HG02870 (cell line): ENCODE data around the gene LRP5.

Experiments
- ATAC-seq: cut with Tn5 transposase; IDR thresholded peaks from one replicate; pipeline ENCODE4 v1.9.1; 2021; ENCODE audit warnings: mild to moderate bottlenecking, moderate library complexity; ENCODE audit not compliant: unreplicated experiment

The LRP5 gene

GRCh38 chr11:68345776-68346461 is 33.5 kb downstream of the LRP5 start:
- ATAC-seq = no peak

GRCh38 chr11:68346462-68346790 is 34.0 kb downstream of the LRP5 start:
- ATAC-seq = no peak

- ATAC-seq = no peak
Measured at GRCh38 chr11:68347345-68347744, 35.0 kb downstream of the LRP5 start.

GRCh38 chr11:68347841-68348240 is 35.5 kb downstream of the LRP5 start:
- no peak for ATAC-seq

GRCh38 chr11:68349461-68350249 is 37.3 kb downstream of the LRP5 start:
- no peak for ATAC-seq

GRCh38 chr11:68350759-68351449 is 38.5 kb downstream of the LRP5 start:
- no peak for ATAC-seq

- ATAC-seq = no peak
Measured at GRCh38 chr11:68351450-68352275, 39.3 kb downstream of the LRP5 start.

GRCh38 chr11:68352591-68352990 is 40.2 kb downstream of the LRP5 start:
- no peak for ATAC-seq

GRCh38 chr11:68353118-68353517 is 40.7 kb downstream of the LRP5 start:
- ATAC-seq = no peak

GRCh38 chr11:68353669-68354068 is 41.3 kb downstream of the LRP5 start:
- no peak for ATAC-seq

- ATAC-seq = no peak
Measured at GRCh38 chr11:68354148-68354872, 41.9 kb downstream of the LRP5 start.

- no peak for ATAC-seq
Measured at GRCh38 chr11:68355471-68355870, 43.1 kb downstream of the LRP5 start.

- ATAC-seq = no peak
Measured at GRCh38 chr11:68357568-68357967, 45.2 kb downstream of the LRP5 start.

GRCh38 chr11:68358416-68358815 is 46.0 kb downstream of the LRP5 start:
- no peak for ATAC-seq

GRCh38 chr11:68361702-68362101 is 49.3 kb downstream of the LRP5 start:
- no peak for ATAC-seq

GRCh38 chr11:68362801-68363379 is 50.5 kb downstream of the LRP5 start:
- no peak for ATAC-seq

- no peak for ATAC-seq
Measured at GRCh38 chr11:68363776-68364175, 51.4 kb downstream of the LRP5 start.

GRCh38 chr11:68364581-68364980 is 52.2 kb downstream of the LRP5 start:
- no peak for ATAC-seq

- no peak for ATAC-seq
Measured at GRCh38 chr11:68365943-68366435, 53.6 kb downstream of the LRP5 start.

- no peak for ATAC-seq
Measured at GRCh38 chr11:68367252-68367651, 54.9 kb downstream of the LRP5 start.
